Loucy (cell line): ENCODE data around the gene MDM2.

Experiments
- H2AFZ ChIP-seq: fragments of 200-600 bp; sonication (generic); 2 replicates; pipeline ENCODE4 v1.6.0; 2016; ENCODE audit warnings: antibody characterized with exemption, mild to moderate bottlenecking, low read length, moderate library complexity
- H3F3A ChIP-seq: fragments of 200-600 bp; 2 replicates; pipeline ENCODE4 v1.6.0; 2016; ENCODE audit warnings: antibody characterized with exemption, low read depth, mild to moderate bottlenecking
- H3K27me3 ChIP-seq: fragments of 200-600 bp; sonication (generic); 2 replicates; pipeline ENCODE4 v1.6.1; 2014; ENCODE audit warnings: low read length, mild to moderate bottlenecking; ENCODE audit not compliant: insufficient read depth, poor library complexity, severe bottlenecking
- H3K36me3 ChIP-seq: fragments of 200-600 bp; sonication (generic); 2 replicates; pipeline ENCODE4 v1.6.1; 2016; ENCODE audit warnings: low read length; ENCODE audit not compliant: insufficient read depth
- H3K4me1 ChIP-seq: fragments of 200-600 bp; sonication (generic); 2 replicates; pipeline ENCODE4 v1.5.1; 2014; ENCODE audit warnings: low read length, mild to moderate bottlenecking; ENCODE audit not compliant: insufficient read depth, poor library complexity, severe bottlenecking
- H3K4me2 ChIP-seq: fragments of 200-600 bp; sonication (generic); 2 replicates; pipeline ENCODE4 v1.6.0; 2014; ENCODE audit warnings: antibody characterized with exemption, low read length, low read depth, mild to moderate bottlenecking; ENCODE audit not compliant: poor library complexity, severe bottlenecking
- H3K4me3 ChIP-seq: fragments of 200-600 bp; sonication (generic); 2 replicates; pipeline ENCODE4 v1.5.1; 2014; ENCODE audit warnings: low read length, mild to moderate bottlenecking, mixed read lengths; ENCODE audit not compliant: poor library complexity, severe bottlenecking
- H3K79me2 ChIP-seq: fragments of 200-600 bp; sonication (generic); 2 replicates; pipeline ENCODE4 v1.6.1; 2014; ENCODE audit warnings: low read length; ENCODE audit not compliant: insufficient read depth
- H3K9ac ChIP-seq: fragments of 200-600 bp; sonication (generic); 2 replicates; pipeline ENCODE4 v1.6.0; 2014; ENCODE audit warnings: mild to moderate bottlenecking, low read depth, low read length, moderate library complexity; ENCODE audit not compliant: poor library complexity, severe bottlenecking
- H3K9me2 ChIP-seq: fragments of 200-600 bp; sonication (generic); replicated peaks from 2 replicates; pipeline ENCODE4 v1.6.1; 2016; ENCODE audit warnings: low read depth, low read length, mixed read lengths
- H3K9me3 ChIP-seq: fragments of 200-600 bp; sonication (generic); 2 replicates; pipeline ENCODE4 v1.6.1; 2014; ENCODE audit warnings: mild to moderate bottlenecking, antibody characterized with exemption, low read length, low read depth; ENCODE audit not compliant: insufficient read depth
- H4K20me1 ChIP-seq: fragments of 200-600 bp; sonication (generic); 2 replicates; pipeline ENCODE4 v1.6.0; 2014; ENCODE audit warnings: antibody characterized with exemption, low read length, mild to moderate bottlenecking; ENCODE audit not compliant: insufficient read depth, poor library complexity, severe bottlenecking
- EZH2phosphoT487 ChIP-seq: fragments of 200-600 bp; IDR thresholded peaks from 2 replicates; pipeline ENCODE4 v1.6.1; 2018; ENCODE audit warnings: antibody characterized with exemption, mild to moderate bottlenecking, moderate library complexity, borderline replicate concordance
- TF ChIP-seq, protein P1 (sequence below): fragments of 200-600 bp; sonication (generic); conservative IDR thresholded peaks from 2 replicates; pipeline ENCODE4 v1.5.1; 2014; ENCODE audit warnings: mild to moderate bottlenecking, antibody characterized with exemption, low read length

The MDM2 gene

DNA sequence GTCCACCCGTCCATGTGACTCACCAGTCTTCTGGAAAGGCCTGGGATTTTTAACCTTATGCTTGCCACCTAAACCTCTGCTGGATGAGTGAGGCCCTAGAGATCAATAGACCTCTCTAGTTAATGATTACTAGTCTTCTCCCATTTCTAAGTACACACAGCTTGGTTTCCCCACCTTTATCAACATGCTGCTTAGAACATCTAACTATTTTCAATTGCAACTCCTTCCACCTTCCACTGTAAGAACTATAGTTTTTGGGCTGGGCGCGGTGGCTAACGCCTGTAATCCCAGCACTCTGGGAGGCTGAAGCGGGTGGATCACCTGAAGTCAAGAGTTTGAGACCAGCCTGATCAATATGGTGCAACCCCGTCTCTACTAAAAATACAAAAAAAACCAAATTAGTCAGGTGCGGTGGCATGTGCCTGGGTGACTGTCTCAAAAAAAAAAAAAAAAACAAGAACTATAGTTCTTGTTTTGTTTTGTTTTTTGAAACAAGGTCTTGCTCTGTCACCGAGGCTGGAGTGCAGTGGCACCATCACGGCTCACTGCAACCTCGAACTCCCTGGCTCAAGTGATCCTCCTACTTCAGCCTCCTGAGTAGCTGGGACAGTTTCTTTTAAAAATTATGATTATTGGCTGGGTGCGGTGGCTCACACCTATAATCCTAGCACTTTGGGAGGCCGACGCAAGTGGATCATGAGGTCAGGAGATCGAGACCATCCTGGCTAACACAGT lies 18.7 kb upstream of the MDM2 start:
- H3K9me2 ChIP-seq = no peaks in the 10 kb centered on the region
- TF ChIP-seq, protein P1, sequence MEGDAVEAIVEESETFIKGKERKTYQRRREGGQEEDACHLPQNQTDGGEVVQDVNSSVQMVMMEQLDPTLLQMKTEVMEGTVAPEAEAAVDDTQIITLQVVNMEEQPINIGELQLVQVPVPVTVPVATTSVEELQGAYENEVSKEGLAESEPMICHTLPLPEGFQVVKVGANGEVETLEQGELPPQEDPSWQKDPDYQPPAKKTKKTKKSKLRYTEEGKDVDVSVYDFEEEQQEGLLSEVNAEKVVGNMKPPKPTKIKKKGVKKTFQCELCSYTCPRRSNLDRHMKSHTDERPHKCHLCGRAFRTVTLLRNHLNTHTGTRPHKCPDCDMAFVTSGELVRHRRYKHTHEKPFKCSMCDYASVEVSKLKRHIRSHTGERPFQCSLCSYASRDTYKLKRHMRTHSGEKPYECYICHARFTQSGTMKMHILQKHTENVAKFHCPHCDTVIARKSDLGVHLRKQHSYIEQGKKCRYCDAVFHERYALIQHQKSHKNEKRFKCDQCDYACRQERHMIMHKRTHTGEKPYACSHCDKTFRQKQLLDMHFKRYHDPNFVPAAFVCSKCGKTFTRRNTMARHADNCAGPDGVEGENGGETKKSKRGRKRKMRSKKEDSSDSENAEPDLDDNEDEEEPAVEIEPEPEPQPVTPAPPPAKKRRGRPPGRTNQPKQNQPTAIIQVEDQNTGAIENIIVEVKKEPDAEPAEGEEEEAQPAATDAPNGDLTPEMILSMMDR = no peak
- no peaks in the 10 kb centered on the region for H3K79me2 ChIP-seq
- no peak overlapping the region for H3K9ac ChIP-seq
- no peaks in the 10 kb centered on the region for H3K9me3 ChIP-seq
- no peak overlapping the region for H3K4me3 ChIP-seq
- H3F3A ChIP-seq = no peaks in the 10 kb centered on the region
- no peak overlapping the region for H2AFZ ChIP-seq
- no peaks in the 10 kb centered on the region for H3K36me3 ChIP-seq
- H4K20me1 ChIP-seq = no peaks in the 10 kb centered on the region
- H3K4me2 ChIP-seq = no peak overlapping the region
- peaks cover 16% of the 10 kb centered on the region for H3K4me1 ChIP-seq
- no peaks in the 10 kb centered on the region for H3K27me3 ChIP-seq

DNA sequence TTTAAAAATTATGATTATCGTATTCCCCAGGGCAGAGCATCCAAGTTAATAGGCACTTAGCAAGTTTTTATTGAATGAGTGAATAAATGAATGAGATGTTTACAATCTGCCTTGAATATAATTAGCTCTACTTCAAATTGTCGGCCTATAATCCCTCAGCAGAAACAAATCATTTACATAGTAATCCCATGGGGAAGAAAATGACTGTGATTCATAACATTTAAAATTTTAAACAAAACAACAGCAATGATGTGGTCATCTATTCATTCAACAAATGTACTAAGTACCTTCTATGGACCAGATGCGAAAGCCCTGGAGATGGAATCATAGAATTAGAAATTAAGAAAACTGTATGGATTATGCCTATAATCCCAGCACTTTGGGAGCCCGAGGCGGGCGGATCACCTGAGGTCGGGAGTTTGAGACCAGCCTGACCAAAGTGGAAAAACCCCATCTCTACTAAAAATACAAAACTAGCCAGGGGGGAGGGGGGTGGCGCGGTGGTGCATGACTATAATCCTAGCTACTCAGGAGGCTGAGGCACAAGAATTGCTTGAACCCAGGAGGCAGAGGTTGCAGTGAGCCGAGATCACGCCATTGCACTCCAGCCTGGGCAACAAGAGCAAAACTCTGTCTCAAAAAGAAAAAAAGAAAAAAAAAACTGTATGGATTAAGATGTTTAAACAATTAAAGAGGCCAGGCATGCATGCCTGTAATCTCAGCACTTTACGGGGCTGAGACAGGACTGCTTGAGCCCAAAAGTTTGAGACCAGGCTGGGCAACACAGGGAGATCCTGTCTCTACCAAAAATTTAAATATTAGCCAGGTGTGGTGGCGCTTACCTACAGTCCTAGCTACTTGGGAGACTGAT lies 17.7 kb upstream of the MDM2 start:
- Histone ChIP-seq H3K9me3 (no peaks in the 10 kb centered on the region), H3K27me3 (no peaks in the 10 kb centered on the region), H3K9me2 (no peaks in the 10 kb centered on the region), H4K20me1 (no peaks in the 10 kb centered on the region), H3K4me3 (no peak overlapping the region), H3K9ac (no peak overlapping the region), H3K4me1 (peaks cover 16% of the 10 kb centered on the region), H3K79me2 (no peaks in the 10 kb centered on the region), H2AFZ (no peak overlapping the region), H3F3A (no peaks in the 10 kb centered on the region), H3K36me3 (no peaks in the 10 kb centered on the region), H3K4me2 (no peak overlapping the region)
- TF ChIP-seq, protein P1 = no peak
- TF ChIP-seq EZH2phosphoT487 = no peak

DNA sequence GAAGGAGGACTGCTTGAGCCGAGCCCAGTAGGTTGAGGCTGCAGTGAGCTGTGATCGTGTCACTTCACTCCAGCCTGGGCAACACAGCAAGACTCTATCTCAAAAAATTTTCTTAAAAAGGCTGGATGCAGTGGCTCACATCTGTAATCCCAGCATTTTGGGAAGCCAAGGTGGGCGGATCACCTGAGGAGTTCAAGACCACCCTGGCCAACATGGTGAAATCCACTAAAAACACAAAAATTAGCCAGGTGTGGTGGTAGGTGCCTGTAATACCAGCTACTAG lies 17.1 kb upstream of the MDM2 start:
- TF ChIP-seq, protein P1 = no peak
- TF ChIP-seq EZH2phosphoT487 = no peak
- peaks cover 16% of the 10 kb centered on the region for H3K4me1 ChIP-seq
- H3K9me2 ChIP-seq = no peaks in the 10 kb centered on the region
- no peak overlapping the region for H3K4me2 ChIP-seq
- no peaks in the 10 kb centered on the region for H3K9me3 ChIP-seq
- no peak overlapping the region for H3K4me3 ChIP-seq
- H3K9ac ChIP-seq = no peak overlapping the region
- no peaks in the 10 kb centered on the region for H3K27me3 ChIP-seq
- no peaks in the 10 kb centered on the region for H4K20me1 ChIP-seq
- no peaks in the 10 kb centered on the region for H3F3A ChIP-seq
- no peaks in the 10 kb centered on the region for H3K79me2 ChIP-seq
- no peak overlapping the region for H2AFZ ChIP-seq
- no peaks in the 10 kb centered on the region for H3K36me3 ChIP-seq
